ENCODE measurements around the gene LCK. TPM values are rescaled to one million over a fixed set of nuclear protein-coding genes. Genes with fewer than 3 reads are reported as not detected.

Gene LCK
- total and polyA plus RNA-seq, 2 of the 8 experiments (the other 6 are each of a cell fraction or from before 2014, with no cell fraction given): 75.3 to 122 TPM

DNA sequence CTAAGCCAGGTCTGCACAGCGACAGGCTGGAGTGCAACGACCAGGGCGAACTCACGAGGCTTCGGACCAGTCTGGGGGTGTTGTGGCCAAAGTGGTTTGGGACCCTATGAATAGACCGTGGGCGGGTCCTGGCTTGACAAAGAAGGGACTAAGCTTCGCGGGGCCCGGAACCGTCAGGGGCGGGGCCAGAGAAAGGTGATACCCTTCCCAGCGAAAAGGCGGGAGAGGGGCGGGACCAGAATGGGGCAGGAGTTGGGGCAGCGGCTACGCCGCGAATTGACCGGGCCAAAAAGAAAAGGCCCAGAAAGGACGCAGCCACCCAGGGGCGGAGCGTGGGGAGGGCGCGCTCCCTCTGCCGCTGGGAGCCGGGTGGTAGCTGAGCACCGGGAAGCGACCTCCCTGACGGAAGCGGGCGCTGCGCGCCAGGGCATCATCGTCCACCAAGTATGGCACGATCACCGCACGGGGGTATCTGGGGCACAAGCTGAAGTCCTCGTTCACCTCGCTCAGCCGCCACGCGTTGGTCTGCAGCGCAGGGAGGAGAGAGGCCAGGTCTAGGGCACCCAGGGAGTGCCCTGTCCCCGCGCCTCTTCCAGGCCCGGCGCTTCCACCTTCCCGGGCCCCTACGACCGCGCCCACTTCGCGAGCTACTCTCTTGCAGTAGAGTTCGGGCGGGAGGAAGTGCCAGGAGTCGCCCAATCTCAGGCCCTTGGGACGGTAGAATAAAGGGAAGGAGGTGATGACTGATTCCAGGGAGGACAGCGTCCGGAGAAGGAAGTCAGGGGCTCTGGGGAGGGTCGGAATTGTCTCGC is 10.7 kb upstream of the LCK start (continued):
- TF ChIP-seq NANOG (IDR thresholded peaks at IDR 0.05; ENCODE audit: insufficient read depth, low read depth, low read length, poor library complexity, severe bottlenecking) (no peak), HDAC2 (IDR thresholded peaks at IDR 0.05; ENCODE audit: borderline replicate concordance in 1 of 2, low read depth in 2 of 2, low read length in 2 of 2) (peak in 1 of 2 experiments; percentile 35; a peak in 1 of 4 replicates), RFX5 (IDR thresholded peaks at IDR 0.05; ENCODE audit: borderline replicate concordance, low read depth, low read length) (no peak), TBP (IDR thresholded peaks at IDR 0.05; ENCODE audit: low read depth, low read length) (peak; percentile 53), EGR1 (IDR thresholded peaks at IDR 0.05; ENCODE audit: borderline replicate concordance, low read depth, low read length) (0 out of 2 replicates have a peak, but pooled peaks have one; percentile 30), BCL11A (IDR thresholded peaks at IDR 0.05; ENCODE audit: low read depth in 2 of 2, low read length in 2 of 2) (no peak), CREB1 (IDR thresholded peaks at IDR 0.05) (0 out of 2 replicates have a peak, but pooled peaks have one; percentile 39), HDAC6 (IDR thresholded peaks at IDR 0.05; ENCODE audit: low read depth, low read length) (no peak), GABPA (IDR thresholded peaks at IDR 0.05; ENCODE audit: borderline replicate concordance, insufficient read depth, low read length) (no peak), CHD1 (IDR thresholded peaks at IDR 0.05; ENCODE audit: low read depth, low read length) (no peak), SP4 (IDR thresholded peaks at IDR 0.05; ENCODE audit: low read length) (no peak), BACH1 (IDR thresholded peaks at IDR 0.05; ENCODE audit: low read length) (no peak), ASH2L (IDR thresholded peaks at IDR 0.05; ENCODE audit: low read length) (peak; percentile 34), MAFK (IDR thresholded peaks at IDR 0.05; ENCODE audit: low read depth, low read length) (no peak), SIN3A (conservative IDR thresholded peaks at IDR 0.05 in 1 of 2, IDR thresholded peaks at IDR 0.05 in 1 of 2; ENCODE audit: low read depth in 1 of 2, low read length in 2 of 2) (peak in 1 of 2 experiments; percentile 61; a peak in 1 of 4 replicates), RAD21 (IDR thresholded peaks at IDR 0.05 in 1 of 2, conservative IDR thresholded peaks at IDR 0.05 in 1 of 2; ENCODE audit: low read depth in 2 of 2, low read length in 2 of 2) (peak in 1 of 2 experiments; percentile 13; a peak in 1 of 4 replicates), EP300 (IDR thresholded peaks at IDR 0.05; ENCODE audit: borderline replicate concordance in 1 of 2, low read depth in 2 of 2, low read length in 2 of 2) (no peak)
- TF ChIP-seq, protein P1, sequence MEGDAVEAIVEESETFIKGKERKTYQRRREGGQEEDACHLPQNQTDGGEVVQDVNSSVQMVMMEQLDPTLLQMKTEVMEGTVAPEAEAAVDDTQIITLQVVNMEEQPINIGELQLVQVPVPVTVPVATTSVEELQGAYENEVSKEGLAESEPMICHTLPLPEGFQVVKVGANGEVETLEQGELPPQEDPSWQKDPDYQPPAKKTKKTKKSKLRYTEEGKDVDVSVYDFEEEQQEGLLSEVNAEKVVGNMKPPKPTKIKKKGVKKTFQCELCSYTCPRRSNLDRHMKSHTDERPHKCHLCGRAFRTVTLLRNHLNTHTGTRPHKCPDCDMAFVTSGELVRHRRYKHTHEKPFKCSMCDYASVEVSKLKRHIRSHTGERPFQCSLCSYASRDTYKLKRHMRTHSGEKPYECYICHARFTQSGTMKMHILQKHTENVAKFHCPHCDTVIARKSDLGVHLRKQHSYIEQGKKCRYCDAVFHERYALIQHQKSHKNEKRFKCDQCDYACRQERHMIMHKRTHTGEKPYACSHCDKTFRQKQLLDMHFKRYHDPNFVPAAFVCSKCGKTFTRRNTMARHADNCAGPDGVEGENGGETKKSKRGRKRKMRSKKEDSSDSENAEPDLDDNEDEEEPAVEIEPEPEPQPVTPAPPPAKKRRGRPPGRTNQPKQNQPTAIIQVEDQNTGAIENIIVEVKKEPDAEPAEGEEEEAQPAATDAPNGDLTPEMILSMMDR (IDR thresholded peaks at IDR 0.05; ENCODE audit: control extremely low read depth in 1 of 3, insufficient read depth in 1 of 3, low read depth in 1 of 3, low read length in 3 of 3): peak in 2 of 3 experiments; percentile 16 to 27; a peak in 3 of 4 replicates
- TF ChIP-seq, protein P2, sequence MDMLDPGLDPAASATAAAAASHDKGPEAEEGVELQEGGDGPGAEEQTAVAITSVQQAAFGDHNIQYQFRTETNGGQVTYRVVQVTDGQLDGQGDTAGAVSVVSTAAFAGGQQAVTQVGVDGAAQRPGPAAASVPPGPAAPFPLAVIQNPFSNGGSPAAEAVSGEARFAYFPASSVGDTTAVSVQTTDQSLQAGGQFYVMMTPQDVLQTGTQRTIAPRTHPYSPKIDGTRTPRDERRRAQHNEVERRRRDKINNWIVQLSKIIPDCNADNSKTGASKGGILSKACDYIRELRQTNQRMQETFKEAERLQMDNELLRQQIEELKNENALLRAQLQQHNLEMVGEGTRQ (IDR thresholded peaks at IDR 0.05; ENCODE audit: low read length): no peak
